HG03469 (cell line): ENCODE results near the gene HSPA14.
"Not testable (repeated sequence)": the region's sequence is repeated elsewhere in the genome, so short reads cannot be mapped to it uniquely, and the experiment has no call there.

ENCODE experiments used
- ATAC-seq: cut with Tn5 transposase; IDR thresholded peaks from one replicate; pipeline ENCODE4 v1.9.1; 2021; ENCODE audit warnings: mild to moderate bottlenecking, moderate library complexity, moderate number of reproducible peaks; ENCODE audit not compliant: unreplicated experiment

HSPA14 gene, protein sequence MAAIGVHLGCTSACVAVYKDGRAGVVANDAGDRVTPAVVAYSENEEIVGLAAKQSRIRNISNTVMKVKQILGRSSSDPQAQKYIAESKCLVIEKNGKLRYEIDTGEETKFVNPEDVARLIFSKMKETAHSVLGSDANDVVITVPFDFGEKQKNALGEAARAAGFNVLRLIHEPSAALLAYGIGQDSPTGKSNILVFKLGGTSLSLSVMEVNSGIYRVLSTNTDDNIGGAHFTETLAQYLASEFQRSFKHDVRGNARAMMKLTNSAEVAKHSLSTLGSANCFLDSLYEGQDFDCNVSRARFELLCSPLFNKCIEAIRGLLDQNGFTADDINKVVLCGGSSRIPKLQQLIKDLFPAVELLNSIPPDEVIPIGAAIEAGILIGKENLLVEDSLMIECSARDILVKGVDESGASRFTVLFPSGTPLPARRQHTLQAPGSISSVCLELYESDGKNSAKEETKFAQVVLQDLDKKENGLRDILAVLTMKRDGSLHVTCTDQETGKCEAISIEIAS

GRCh38 chr10:14837757-14838581 lies at the start of gene HSPA14, which contains the start of the genes CDNF and MSANTD7:
Gene HSPA14, plus strand, starts transcription at chr10:14838306. Its CDS starts 97 bp downstream, at chr10:14838403.
Gene CDNF, minus strand, starts transcription at chr10:14838037. Its CDS starts 91 bp downstream, at chr10:14837946.
Gene MSANTD7, plus strand, starts transcription at chr10:14838306. Its CDS starts 3,979 bp downstream, at chr10:14842285.
- peak; percentile 84 for ATAC-seq

DNA sequence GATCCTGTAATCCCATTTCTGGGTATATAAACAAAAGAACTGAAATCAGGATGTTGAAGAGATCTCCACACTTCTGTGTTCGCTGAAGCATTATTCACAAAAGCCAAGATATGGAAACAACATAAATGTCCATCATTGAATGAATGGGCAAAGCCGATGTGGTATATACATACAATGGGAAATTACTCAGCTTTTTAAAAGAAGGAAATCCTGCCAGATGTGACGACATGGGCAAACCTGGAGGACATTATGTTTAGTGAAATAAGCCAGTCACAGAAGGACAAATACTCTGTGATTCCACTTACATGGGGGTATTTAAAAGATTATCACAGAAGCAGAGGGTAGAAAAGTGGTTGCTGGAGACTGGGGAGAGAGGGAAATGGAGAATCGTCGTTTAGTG lies 39.5 kb upstream of the HSPA14 start:
- no peak for ATAC-seq

GRCh38 chr10:14800397-14800796 lies 37.7 kb upstream of the HSPA14 start:
- no peak for ATAC-seq

DNA sequence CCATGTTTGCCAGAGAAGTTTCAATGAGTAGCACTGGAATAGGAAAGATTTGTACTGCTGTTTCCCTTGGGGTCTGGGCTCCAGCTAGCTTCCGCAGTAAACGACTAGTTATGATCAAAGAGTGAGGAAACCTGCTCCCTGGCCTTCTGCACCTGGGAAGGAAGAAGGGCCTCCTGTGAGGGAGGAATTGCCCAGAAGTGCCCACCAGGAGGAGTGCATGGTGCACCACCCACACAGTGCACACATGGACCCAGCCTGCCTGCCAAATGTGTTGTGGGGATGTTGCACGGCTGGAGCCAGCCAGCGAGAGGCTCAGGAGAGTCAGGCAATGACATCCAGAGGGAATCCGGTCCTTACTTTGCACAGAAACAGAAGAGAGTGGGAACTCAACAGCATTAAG lies 36.4 kb upstream of the HSPA14 start:
- ATAC-seq = no peak

DNA sequence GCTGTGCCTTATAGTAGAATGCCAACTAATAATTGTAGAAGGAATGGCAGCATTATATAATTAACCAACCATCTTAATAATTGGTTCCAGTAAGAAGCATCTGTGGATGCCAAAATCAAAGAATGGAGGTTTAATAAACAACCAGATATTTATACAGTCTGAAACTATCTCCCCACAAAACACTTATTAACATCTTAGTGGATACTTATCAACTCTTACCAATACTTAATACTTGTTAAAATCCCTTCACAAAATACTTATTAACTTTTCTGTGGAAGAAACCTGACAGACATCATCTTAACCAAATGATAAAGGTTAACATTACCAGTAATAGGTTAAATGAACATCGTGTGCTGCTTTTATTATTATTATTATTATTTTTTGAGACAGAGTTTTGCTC lies 34.3 kb upstream of the HSPA14 start:
- ATAC-seq = no peak

DNA sequence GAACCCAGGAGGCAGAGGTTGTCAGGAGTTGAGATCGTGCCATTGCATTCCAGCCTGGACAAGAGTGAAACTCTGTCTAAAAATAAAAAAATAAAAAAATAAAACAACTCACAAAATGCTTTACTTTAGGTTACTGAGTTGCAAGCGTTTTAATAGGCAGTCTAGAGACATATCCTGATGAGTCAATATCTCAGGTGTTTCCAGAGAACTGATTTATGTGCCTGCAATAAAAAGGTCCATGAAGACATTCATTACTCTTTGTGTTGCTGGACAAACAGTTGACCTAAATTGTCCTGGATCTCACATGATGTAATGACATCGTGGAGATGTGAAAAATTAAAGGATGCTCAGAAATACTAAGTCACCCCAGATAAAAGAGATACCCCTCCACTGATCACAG lies 31.8 kb upstream of the HSPA14 start:
- no peak for ATAC-seq

GRCh38 chr10:14810969-14811953 lies 26.8 kb upstream of the HSPA14 start:
- ATAC-seq = no peak

GRCh38 chr10:14812271-14812670 lies 25.8 kb upstream of the HSPA14 start:
- no peak for ATAC-seq

GRCh38 chr10:14815681-14816080 lies 22.4 kb upstream of the HSPA14 start:
- ATAC-seq = no peak

GRCh38 chr10:14816717-14817116 lies 21.4 kb upstream of the HSPA14 start:
- not testable (repeated sequence) for ATAC-seq

DNA sequence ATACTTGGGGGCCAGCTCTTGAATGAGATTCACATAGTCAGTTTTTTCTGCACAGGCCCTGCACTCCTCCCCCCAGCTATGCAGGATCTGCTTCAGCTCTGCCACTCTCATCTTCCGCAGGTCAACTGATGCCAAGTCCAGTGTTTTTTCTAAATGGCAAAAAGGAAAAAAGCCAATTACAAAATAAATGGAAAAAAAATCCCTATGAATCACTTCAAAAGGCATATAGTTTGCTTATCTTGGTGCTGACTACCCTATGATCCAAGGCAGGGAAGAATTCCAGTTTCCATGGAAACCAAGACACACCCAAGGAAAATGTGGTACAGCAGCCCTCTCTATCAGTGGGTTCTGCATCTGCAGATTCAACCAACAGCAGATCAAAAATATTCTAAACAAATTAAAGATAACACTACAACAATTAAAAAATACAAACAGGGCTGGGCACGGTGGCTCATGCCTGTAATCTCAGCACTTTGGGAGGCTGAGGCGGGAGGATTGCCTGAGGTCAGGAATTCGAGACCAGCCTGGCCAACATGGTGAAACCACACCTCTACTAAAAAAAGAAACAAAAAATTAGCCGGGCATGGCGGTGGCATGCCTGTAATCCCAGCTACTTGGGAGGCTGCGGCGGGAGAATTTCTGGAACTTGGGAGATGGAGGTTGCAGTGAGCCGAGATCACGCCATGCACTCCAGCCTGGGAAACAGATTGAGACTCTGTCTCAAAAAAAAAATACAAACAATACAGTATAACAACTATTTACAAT lies 17.9 kb upstream of the HSPA14 start:
- ATAC-seq = no peak

- no peak for ATAC-seq
Measured at GRCh38 chr10:14820775-14821154, 17.3 kb upstream of the HSPA14 start.

GRCh38 chr10:14821635-14822375 lies 16.3 kb upstream of the HSPA14 start:
- no peak for ATAC-seq

- ATAC-seq = no peak
Measured at GRCh38 chr10:14822879-14823755, 15.0 kb upstream of the HSPA14 start.

DNA sequence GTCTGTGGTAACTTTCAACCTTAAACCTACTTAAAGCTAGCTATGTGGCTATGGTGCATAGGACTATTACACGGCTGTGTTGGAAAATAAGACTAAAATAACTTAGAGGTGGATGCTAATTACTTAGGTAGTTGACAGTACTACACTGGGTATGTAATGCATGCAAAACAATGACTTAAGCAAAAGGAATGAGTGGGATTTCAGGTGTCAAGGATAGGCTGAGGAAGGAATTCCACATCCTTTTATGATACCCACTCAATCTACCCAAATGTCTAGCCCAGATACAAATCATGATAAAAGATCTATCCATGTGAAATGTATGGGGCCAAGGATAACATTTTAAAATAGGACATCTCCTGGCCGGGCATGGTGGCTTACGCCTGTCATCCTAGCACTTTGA lies 14.1 kb upstream of the HSPA14 start:
- ATAC-seq = no peak

- ATAC-seq = no peak
Measured at GRCh38 chr10:14826076-14826829, 11.9 kb upstream of the HSPA14 start.

- no peak for ATAC-seq
Measured at GRCh38 chr10:14833106-14833505, 5.0 kb upstream of the HSPA14 start.
